Thyroid gland (tissue), 4 donors: ENCODE data around the gene FANCC. TPM values are rescaled to one million over a fixed set of nuclear protein-coding genes. Genes with fewer than 3 reads are reported as not detected.
A peak's percentile ranks its signal among the peaks of the same experiment; 100 is the strongest.

ENCODE experiments used
- DNase-seq, 2 donors: peaks; one replicate each; pipeline ENCODE4 v3.0.0-alpha.2; 2019
- H3K27ac ChIP-seq, 3 donors: fragments of 200-600 bp; sonication (generic); 1 replicate in 2 of 3; 2 replicates in 1 of 3; pipeline ENCODE4 v1.5.1; 2016 to 2019; ENCODE audit warnings: mild to moderate bottlenecking in 1 of 3, moderate library complexity in 1 of 3
- H3K27me3 ChIP-seq: fragments of 200-600 bp; sonication (generic); one replicate; pipeline ENCODE4 v1.5.1; 2019
- H3K36me3 ChIP-seq, 2 donors: fragments of 200-600 bp; sonication (generic); one replicate each; pipeline ENCODE4 v1.5.1; 2016 to 2019
- H3K4me1 ChIP-seq, 2 donors: fragments of 200-600 bp; sonication (generic); one replicate each; pipeline ENCODE4 v1.5.1; 2017 to 2019
- H3K4me3 ChIP-seq, 3 donors: fragments of 200-600 bp; sonication (generic); replicated peaks in 1 of 3; 1 replicate in 2 of 3; 2 replicates in 1 of 3; pipeline ENCODE4 v1.5.1; 2016; ENCODE audit warnings: mild to moderate bottlenecking in 1 of 3
- H3K9me3 ChIP-seq: fragments of 200-600 bp; sonication (generic); one replicate; pipeline ENCODE4 v1.5.1; 2017
- POLR2A ChIP-seq, 2 donors: fragments of 450-650 bp; IDR thresholded peaks; one replicate each; pipeline ENCODE4 v1.6.1; 2017; ENCODE audit warnings: antibody characterized with exemption in 2 of 2, mild to moderate bottlenecking in 2 of 2, moderate library complexity in 1 of 2
- WGBS, 2 donors: methylation state at CpG; one replicate each; pipeline ENCODE4 v1.1.5; 2017; 5-methylcytosine and 5-hydroxymethylcytosine counted together
- intact Hi-C: fragments of 100-400 bp; cut with DNase I; formaldehyde crosslinking; loops from one replicate; pipeline ENCODE4 v1.15.1; 2023
- total RNA-seq, 4 donors: library from RNA; depleted of rRNA; stranded (reverse); fragments of >200 nt; gene quantifications; one replicate each; pipeline ENCODE4 v1.2.3, GENCODE V29; 2016
- TF ChIP-seq, protein P1 (sequence below), 6 experiments: fragments of 200-600 bp in 3 of 6; fragments of 450-650 bp in 3 of 6; sonication (generic) in 3 of 6; IDR thresholded peaks; one replicate each; pipeline ENCODE4 v1.5.1; 2016 to 2019; ENCODE audit warnings: antibody characterized with exemption in 6 of 6, mild to moderate bottlenecking in 2 of 6, inconsistent platforms in 1 of 6, moderate library complexity in 1 of 6

Gene FANCC
- total RNA-seq, 4 donors from 2014 or later, result 13.9 to 15.0 (median 14.2) TPM

DNA sequence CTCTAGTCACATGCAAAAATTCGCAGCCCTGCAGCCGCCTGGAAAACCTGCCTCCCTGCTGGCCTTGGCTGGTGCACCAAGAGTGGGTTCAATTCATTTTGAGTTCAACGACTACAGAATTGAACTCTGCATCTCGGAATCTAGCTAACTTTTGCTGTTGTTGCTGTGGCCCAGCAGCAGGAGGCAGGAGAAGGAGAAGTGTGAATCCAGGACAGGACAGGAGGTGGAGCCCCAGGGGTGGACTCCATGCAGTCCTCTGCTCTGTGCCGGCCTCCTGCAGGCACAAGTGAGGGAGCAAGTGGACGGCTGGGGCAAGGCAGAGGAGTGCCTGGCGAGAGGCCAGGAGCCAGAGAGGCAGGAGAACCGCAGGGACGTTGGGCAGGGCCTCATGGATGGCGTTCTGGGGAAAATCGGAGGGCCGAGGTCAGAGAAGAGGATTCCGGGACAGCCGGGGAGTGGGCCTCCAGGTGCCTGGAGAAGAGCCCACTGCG, 214.2 kb downstream of the FANCC start:
- H3K4me1 ChIP-seq, result peaks cover 62 to 67% of the 10 kb centered on the region in 2 donors
- WGBS, 2 donors, result 75 to 78% methylated on average over 14 to 15 of the region's 15 CpGs
- DNase-seq, result peak; percentile 46 to 58
- TF ChIP-seq, protein P1, sequence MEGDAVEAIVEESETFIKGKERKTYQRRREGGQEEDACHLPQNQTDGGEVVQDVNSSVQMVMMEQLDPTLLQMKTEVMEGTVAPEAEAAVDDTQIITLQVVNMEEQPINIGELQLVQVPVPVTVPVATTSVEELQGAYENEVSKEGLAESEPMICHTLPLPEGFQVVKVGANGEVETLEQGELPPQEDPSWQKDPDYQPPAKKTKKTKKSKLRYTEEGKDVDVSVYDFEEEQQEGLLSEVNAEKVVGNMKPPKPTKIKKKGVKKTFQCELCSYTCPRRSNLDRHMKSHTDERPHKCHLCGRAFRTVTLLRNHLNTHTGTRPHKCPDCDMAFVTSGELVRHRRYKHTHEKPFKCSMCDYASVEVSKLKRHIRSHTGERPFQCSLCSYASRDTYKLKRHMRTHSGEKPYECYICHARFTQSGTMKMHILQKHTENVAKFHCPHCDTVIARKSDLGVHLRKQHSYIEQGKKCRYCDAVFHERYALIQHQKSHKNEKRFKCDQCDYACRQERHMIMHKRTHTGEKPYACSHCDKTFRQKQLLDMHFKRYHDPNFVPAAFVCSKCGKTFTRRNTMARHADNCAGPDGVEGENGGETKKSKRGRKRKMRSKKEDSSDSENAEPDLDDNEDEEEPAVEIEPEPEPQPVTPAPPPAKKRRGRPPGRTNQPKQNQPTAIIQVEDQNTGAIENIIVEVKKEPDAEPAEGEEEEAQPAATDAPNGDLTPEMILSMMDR (IDR thresholded peaks at IDR 0.05), result no peak
- TF ChIP-seq POLR2A (IDR thresholded peaks at IDR 0.05), result no peak
- intact Hi-C loops, result no loop called here
- no peaks in the 10 kb centered on the region for H3K36me3 ChIP-seq
- peak overlapping the region in 2 of 3 donors; percentile 84 to 94 for H3K27ac ChIP-seq
- H3K27me3 ChIP-seq, result no peaks in the 10 kb centered on the region
- no peak overlapping the region for H3K4me3 ChIP-seq
- H3K9me3 ChIP-seq, result no peaks in the 10 kb centered on the region

DNA sequence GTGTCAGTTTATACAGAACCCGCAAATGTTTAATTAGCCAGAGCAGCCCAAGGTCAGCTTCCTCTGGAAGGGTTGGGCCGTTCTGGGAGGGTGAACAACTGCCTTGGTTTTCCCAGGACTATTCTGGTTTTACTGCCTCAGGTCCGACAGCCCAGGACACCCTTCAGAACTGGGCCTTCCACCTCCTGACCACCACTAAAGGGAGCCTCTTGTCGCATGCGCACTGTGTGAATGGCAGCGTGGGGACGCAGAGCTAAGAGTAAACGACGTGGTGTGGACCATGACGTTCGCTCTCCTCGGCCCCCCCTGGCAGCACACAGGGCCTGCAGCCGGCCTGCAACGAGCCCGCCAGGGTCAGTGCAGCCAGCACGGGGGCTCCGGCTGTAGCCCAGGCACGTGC, 214.9 kb downstream of the FANCC start:
- Histone ChIP-seq H3K36me3 (no peaks in the 10 kb centered on the region), H3K4me3 (no peak overlapping the region), H3K4me1 (peaks cover 65 to 68% of the 10 kb centered on the region in 2 donors), H3K9me3 (no peaks in the 10 kb centered on the region), H3K27ac (peak overlapping the region in 2 of 3 donors; percentile 84 to 94), H3K27me3 (no peaks in the 10 kb centered on the region)
- intact Hi-C loops, result no loop called here
- TF ChIP-seq POLR2A (IDR thresholded peaks at IDR 0.05), result no peak
- TF ChIP-seq, protein P1 (IDR thresholded peaks at IDR 0.05), result no peak
- peak; percentile 27 to 46 for DNase-seq
- WGBS, 2 donors, result 75 to 76% methylated on average over 14 to 15 of the region's 18 CpGs

DNA sequence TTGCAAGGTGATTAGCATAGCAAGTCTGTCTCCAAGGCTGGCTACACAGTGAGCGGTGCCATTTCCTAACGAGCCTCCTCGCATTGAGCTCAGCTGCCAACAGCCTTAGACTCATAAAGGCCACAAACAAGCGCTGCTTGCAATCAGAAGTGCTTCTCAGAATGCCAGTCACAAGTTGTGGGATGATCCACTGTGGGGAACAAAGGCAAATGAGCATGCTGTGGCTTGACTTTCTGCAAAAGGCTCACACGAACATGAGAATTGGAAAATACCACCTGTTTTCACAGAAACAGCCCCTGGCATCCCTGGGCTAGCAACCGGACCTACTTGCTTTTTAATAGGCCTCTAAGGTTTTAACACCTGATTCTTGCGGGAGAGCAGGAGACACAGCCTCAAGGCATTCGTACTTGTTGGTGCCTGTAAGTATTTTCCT, 215.5 kb downstream of the FANCC start:
- H3K4me3 ChIP-seq, result no peak overlapping the region
- intact Hi-C loops, result no loop called here
- peak; percentile 55 to 63 for DNase-seq
- no peaks in the 10 kb centered on the region for H3K27me3 ChIP-seq
- no peaks in the 10 kb centered on the region for H3K9me3 ChIP-seq
- peaks cover 59 to 66% of the 10 kb centered on the region in 2 donors for H3K4me1 ChIP-seq
- H3K36me3 ChIP-seq, result no peaks in the 10 kb centered on the region
- peak overlapping the region; percentile 7 to 94 (median 84) for H3K27ac ChIP-seq
- WGBS, 2 donors, result 52 to 78% methylated on average over 8 of the region's 8 CpGs
- TF ChIP-seq POLR2A (IDR thresholded peaks at IDR 0.05), result no peak
- TF ChIP-seq, protein P1 (IDR thresholded peaks at IDR 0.05), result no peak

GRCh38 chr9:95101326-95101725, 216.2 kb downstream of the FANCC start:
- no peak for DNase-seq
- intact Hi-C loops, result no loop called here
- WGBS, 2 donors, result 95 to 97% methylated on average over 12 of the region's 12 CpGs
- H3K4me1 ChIP-seq, result peaks cover 57 to 62% of the 10 kb centered on the region in 2 donors
- H3K27me3 ChIP-seq, result no peaks in the 10 kb centered on the region
- no peaks in the 10 kb centered on the region for H3K36me3 ChIP-seq
- no peaks in the 10 kb centered on the region for H3K9me3 ChIP-seq
- peak overlapping the region; percentile 35 to 94 (median 84) for H3K27ac ChIP-seq
- no peak for TF ChIP-seq POLR2A (IDR thresholded peaks at IDR 0.05)
- TF ChIP-seq, protein P1 (IDR thresholded peaks at IDR 0.05), result no peak
- no peak overlapping the region for H3K4me3 ChIP-seq

GRCh38 chr9:95100071-95100627, 217.4 kb downstream of the FANCC start:
- TF ChIP-seq POLR2A (IDR thresholded peaks at IDR 0.05), result no peak
- TF ChIP-seq, protein P1 (IDR thresholded peaks at IDR 0.05), result no peak
- H3K4me1 ChIP-seq, result peaks cover 57 to 62% of the 10 kb centered on the region in 2 donors

More at GRCh38 chr9:95100071-95100627, 217.4 kb downstream of the FANCC start:
- Histone ChIP-seq H3K27me3 (no peaks in the 10 kb centered on the region), H3K27ac (peak overlapping the region; percentile 35 to 94 (median 84)), H3K36me3 (no peaks in the 10 kb centered on the region), H3K4me3 (no peak overlapping the region), H3K9me3 (no peaks in the 10 kb centered on the region)
- intact Hi-C loops, result no loop called here
- DNase-seq, result peak; percentile 48 to 62
- WGBS, 2 donors, result 46 to 55% methylated on average over 4 of the region's 4 CpGs
